SJCRH30 (cell line): ENCODE measurements around the gene KCNAB1. TPM values are rescaled to one million over a fixed set of nuclear protein-coding genes. Genes with fewer than 3 reads are reported as not detected.

Experiments
- DNase-seq, 2 experiments: peaks; one replicate each; pipeline ENCODE4 v3.0.0-alpha.2; 2015 to 2020
- H3K27ac ChIP-seq: fragments of 250-450 bp; sonication (Bioruptor Pico); 2 replicates; pipeline ENCODE4 v1.5.1; 2020; ENCODE audit warnings: mild to moderate bottlenecking, moderate library complexity
- H3K27me3 ChIP-seq: fragments of 250-450 bp; sonication (Bioruptor Pico); 2 replicates; pipeline ENCODE4 v1.5.1; 2020; ENCODE audit warnings: mild to moderate bottlenecking, moderate library complexity
- H3K36me3 ChIP-seq: fragments of 250-450 bp; sonication (Bioruptor Pico); 2 replicates; pipeline ENCODE4 v1.5.1; 2020; ENCODE audit warnings: mild to moderate bottlenecking, moderate library complexity
- H3K4me1 ChIP-seq: fragments of 250-450 bp; sonication (Bioruptor Pico); 2 replicates; pipeline ENCODE4 v1.5.1; 2020; ENCODE audit warnings: mild to moderate bottlenecking, moderate library complexity
- H3K4me3 ChIP-seq: fragments of 250-450 bp; sonication (Bioruptor Pico); 2 replicates; pipeline ENCODE4 v1.5.1; 2020; ENCODE audit warnings: mild to moderate bottlenecking, moderate library complexity
- H3K9me3 ChIP-seq: fragments of 250-450 bp; sonication (Bioruptor Pico); replicated peaks from 2 replicates; pipeline ENCODE4 v1.5.1; 2020; ENCODE audit warnings: mild to moderate bottlenecking, moderate library complexity
- total RNA-seq: library from RNA; depleted of rRNA; stranded (reverse); fragments of >200 nt; shearing (Covaris generic); gene quantifications from 2 replicates; pipeline ENCODE4 v1.2.3, GENCODE V29; 2014

Gene KCNAB1
- total RNA-seq, 1 experiment from 2014 or later, result not detected

DNA sequence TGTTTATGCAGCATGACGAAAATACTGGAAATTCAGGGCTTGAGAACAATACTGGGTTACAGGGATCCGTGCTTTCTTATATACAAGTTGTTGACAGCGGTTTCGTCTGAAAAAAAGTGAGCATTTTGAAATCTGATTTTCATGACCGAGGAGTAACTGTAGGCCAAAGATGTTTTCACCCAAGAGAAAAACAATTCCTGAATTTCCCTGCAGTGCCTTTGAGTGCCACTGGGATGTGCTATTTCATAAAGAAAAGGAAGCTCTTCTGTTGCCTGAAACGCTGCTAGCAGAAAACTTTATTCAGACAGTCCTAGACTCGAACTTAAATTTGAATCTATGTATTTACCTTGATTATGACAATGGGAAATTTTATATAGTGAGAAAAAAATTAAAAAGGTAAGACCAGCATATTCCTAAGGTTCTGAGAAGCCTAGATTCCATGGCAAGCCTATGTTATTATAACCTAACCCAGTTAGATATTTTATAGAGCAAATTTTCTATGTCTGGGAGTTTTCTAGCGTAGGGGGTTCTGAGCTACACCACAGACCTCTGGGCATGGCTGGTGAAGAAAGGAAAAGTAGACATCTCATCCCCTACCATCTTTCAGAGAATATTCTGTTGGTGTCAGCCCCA is 30.2 kb downstream of the KCNAB1 start:
- DNase-seq, result peak; percentile 11 to 62
- H3K36me3 ChIP-seq, result no peaks in the 10 kb centered on the region
- no peaks in the 10 kb centered on the region for H3K27me3 ChIP-seq
- no peak overlapping the region for H3K4me3 ChIP-seq
- no peaks in the 10 kb centered on the region for H3K9me3 ChIP-seq
- H3K27ac ChIP-seq, result no peak overlapping the region
- H3K4me1 ChIP-seq, result no peaks in the 10 kb centered on the region

DNA sequence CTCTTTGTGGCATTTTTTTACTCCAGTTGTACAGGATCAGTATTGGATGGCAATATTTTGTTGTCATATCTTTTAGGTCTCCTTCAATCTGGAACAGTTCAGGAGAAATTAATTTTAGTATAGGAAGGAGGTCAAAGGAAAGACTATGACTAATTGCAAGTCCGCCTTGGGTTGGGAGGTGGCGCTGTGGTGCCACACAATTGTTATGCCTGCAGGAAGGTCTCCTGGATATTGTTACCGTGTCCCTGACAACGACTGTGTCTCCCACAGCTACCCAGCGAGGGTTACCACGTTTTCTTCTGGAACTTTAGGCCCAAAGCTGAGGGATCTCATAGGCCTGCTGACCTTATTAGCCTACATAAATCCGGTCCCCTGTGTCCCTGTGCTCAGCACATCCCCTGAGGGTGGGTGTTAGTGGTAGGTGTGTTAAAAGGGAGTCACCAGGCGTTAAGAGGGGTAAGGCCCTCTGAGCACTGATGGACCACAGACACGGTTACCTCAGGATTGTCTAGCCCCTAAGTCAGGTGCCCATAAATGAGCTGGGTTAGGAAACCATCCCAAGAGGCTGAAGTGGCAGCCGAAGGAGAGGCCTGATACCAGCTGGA is 31.5 kb downstream of the KCNAB1 start:
- Histone ChIP-seq H3K4me3 (no peak overlapping the region), H3K36me3 (no peaks in the 10 kb centered on the region), H3K27ac (no peak overlapping the region), H3K27me3 (no peaks in the 10 kb centered on the region), H3K9me3 (no peaks in the 10 kb centered on the region), H3K4me1 (no peaks in the 10 kb centered on the region)
- peak; percentile 54 to 73 for DNase-seq

DNA sequence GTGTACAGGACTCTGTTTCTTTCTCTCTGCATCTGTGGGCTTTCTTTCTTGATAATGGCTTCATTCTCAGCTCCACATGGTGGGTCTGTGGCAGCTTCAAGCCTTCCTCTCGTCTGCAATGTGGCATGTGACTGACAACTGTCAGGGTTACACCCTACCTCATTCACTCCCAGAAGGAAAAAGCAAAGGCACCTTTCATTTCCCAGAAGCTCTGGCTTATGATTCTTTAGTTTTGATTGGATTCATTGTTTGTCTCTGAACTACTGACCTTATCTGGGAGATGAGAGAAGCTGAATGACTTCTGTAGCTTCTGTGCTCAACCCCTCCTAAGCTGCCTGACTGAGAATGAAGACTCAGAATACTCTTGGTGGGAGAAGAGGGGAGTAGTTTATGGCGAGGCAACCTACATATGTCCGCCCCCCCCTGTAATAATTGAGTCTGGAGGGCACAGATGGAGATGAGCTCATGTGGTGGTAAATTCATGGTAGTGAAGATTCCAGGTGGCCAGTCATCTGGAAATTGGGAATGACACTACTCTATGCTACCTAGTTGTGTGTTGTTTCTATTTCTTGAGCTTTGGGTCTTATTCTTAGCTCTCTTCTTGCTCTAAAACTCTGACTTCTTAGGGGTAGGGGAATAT is 38.4 kb downstream of the KCNAB1 start:
- no peaks in the 10 kb centered on the region for H3K9me3 ChIP-seq
- H3K27me3 ChIP-seq, result no peaks in the 10 kb centered on the region
- no peak for DNase-seq
- H3K4me3 ChIP-seq, result no peak overlapping the region
- no peaks in the 10 kb centered on the region for H3K4me1 ChIP-seq
- H3K36me3 ChIP-seq, result no peaks in the 10 kb centered on the region
- H3K27ac ChIP-seq, result no peak overlapping the region

DNA sequence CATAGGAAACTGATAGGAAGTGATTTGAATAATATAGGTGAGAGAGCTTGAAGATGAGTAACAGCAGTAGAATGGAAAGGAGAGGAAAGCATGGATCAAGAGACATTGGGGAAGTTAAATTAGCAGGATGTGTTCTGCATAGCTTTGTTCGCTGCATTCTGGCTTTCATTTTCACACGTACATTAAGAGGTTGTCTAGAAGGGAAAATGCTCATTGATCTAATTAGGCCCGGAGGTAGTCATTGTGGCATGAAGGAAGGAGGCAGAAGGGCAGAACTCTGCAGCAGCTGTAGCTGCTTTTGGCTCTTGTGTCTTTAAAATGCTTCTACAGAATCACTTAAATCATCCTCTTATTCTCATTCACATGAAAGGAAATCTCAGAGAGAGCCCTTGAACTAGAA is 40.3 kb downstream of the KCNAB1 start:
- Histone ChIP-seq H3K27ac (no peak overlapping the region), H3K4me3 (no peak overlapping the region), H3K36me3 (no peaks in the 10 kb centered on the region), H3K4me1 (no peaks in the 10 kb centered on the region), H3K9me3 (no peaks in the 10 kb centered on the region), H3K27me3 (no peaks in the 10 kb centered on the region)
- DNase-seq, result no peak

DNA sequence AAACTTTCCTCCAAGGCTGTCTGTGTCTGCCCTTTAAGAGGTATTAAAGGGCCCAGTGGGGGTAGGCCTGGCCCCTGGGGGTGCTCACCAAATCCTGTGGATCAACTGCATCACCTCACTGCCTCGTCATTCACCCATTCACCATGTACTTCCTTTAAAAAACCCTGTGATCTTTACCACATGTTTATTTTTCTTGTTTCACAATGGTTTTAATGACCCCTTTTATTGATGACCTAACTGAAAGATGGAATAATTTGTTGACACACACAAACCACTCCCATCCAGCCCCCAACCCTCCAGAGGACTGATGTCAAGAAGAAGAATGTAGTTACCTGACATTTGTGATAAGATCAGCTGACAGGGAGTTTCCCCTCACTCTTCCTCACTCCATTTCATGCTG is 40.8 kb downstream of the KCNAB1 start:
- no peak for DNase-seq
- Histone ChIP-seq H3K27me3 (no peaks in the 10 kb centered on the region), H3K36me3 (no peaks in the 10 kb centered on the region), H3K4me3 (no peak overlapping the region), H3K9me3 (no peaks in the 10 kb centered on the region), H3K27ac (no peak overlapping the region), H3K4me1 (no peaks in the 10 kb centered on the region)

- no peaks in the 10 kb centered on the region for H3K27me3 ChIP-seq
- no peak for DNase-seq
- no peak overlapping the region for H3K27ac ChIP-seq
- H3K4me3 ChIP-seq, result no peak overlapping the region
- H3K9me3 ChIP-seq, result no peaks in the 10 kb centered on the region
- H3K4me1 ChIP-seq, result no peaks in the 10 kb centered on the region
- H3K36me3 ChIP-seq, result no peaks in the 10 kb centered on the region
Observed at GRCh38 chr3:156163848-156164247, 43.5 kb downstream of the KCNAB1 start.

- Histone ChIP-seq H3K27ac (no peak overlapping the region), H3K27me3 (no peaks in the 10 kb centered on the region), H3K9me3 (no peaks in the 10 kb centered on the region), H3K4me1 (no peaks in the 10 kb centered on the region), H3K36me3 (no peaks in the 10 kb centered on the region), H3K4me3 (no peak overlapping the region)
- DNase-seq, result no peak
Observed at GRCh38 chr3:156166808-156167207, 46.4 kb downstream of the KCNAB1 start.

DNA sequence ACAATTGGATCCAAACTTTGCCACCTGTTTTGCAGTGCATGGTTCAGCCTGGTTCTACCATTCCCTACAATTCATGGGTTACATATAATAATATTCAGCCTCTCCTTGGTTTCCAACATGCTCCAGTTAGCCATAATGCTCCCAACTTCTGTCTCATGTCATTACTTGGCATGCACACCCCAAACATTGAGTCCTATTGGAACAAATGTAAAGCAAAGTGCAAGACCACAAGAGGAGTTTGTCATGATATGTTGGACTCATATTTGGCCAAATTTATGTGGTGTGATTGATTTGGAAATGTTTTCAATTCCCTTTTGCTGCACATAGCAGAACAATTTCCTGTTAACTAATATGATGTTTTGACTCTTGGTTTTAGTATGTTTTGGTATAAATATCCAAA is 50.2 kb downstream of the KCNAB1 start:
- Histone ChIP-seq H3K4me3 (no peak overlapping the region), H3K36me3 (no peaks in the 10 kb centered on the region), H3K27me3 (no peaks in the 10 kb centered on the region), H3K4me1 (no peaks in the 10 kb centered on the region), H3K27ac (no peak overlapping the region), H3K9me3 (no peaks in the 10 kb centered on the region)
- no peak for DNase-seq

DNA sequence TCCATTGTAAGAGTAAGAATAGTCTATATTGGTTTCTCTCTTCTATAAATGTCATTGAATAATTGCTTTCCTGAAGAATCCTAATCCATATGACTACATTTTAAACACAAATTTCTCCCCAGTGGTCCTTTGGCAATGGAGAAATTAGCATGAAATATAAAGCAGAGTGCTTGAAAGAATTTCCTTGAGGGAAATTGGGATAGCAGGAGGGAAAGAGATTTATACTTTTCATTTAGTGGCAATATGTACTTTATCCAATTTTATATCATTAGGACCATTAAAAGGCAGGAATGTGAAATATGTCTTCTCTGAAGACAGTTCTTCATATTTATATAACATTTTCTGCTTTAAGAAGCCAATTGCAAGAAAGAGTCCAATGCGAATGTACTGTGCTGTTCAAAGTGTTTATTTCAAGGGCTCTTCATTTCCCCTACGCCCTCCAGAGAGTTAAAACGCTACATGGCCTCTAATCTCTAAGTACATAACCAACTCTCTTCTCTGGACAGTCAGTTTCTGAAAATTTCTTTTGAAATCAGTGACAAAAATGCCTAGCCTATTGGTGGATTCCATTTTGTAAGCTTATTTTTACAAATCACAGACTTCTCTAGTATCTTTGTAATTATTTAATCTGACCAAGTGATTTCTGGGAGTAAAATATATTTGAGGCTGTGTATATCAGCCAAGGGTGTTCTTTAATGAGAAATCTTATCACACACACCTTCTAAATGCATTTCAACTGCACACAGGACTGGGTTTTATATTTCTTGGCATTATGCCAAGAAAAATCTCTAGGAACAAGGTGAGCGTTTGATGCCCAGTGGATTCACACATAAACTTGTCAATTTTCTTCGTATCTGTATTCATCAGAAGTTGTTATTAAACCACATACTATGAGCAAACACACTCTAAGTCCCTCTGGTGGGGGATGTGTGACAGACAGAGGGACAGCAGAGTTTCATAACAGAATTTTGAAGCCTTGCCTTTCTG is 51.2 kb downstream of the KCNAB1 start:
- Histone ChIP-seq H3K27me3 (no peaks in the 10 kb centered on the region), H3K4me1 (no peaks in the 10 kb centered on the region), H3K9me3 (no peaks in the 10 kb centered on the region), H3K27ac (no peak overlapping the region), H3K36me3 (no peaks in the 10 kb centered on the region), H3K4me3 (no peak overlapping the region)
- no peak for DNase-seq

DNA sequence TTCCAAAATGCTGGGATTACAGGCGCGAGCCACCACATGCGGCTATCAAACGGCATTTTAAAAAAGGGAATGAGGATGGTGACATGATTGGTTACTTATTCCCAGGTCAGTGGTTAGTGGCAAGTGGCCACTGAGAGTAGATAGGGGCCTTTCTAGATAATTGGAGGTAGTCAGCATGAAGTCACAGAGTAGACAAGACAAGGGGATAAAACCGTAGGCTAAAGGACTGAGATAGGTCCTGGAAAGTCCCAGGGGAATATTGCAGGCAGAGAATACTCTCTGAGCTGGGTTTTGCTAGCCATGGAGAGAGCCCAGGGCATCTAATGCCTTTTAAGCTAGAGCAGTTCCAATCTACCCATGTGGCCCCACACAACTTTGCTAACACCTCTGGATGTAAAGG is 52.2 kb downstream of the KCNAB1 start:
- no peak for DNase-seq
- H3K4me1 ChIP-seq, result no peaks in the 10 kb centered on the region
- no peaks in the 10 kb centered on the region for H3K9me3 ChIP-seq
- no peaks in the 10 kb centered on the region for H3K27me3 ChIP-seq
- no peak overlapping the region for H3K4me3 ChIP-seq
- H3K27ac ChIP-seq, result no peak overlapping the region
- no peaks in the 10 kb centered on the region for H3K36me3 ChIP-seq

- DNase-seq, result no peak
- H3K27me3 ChIP-seq, result no peaks in the 10 kb centered on the region
- H3K9me3 ChIP-seq, result no peaks in the 10 kb centered on the region
- H3K4me1 ChIP-seq, result no peaks in the 10 kb centered on the region
- H3K4me3 ChIP-seq, result no peak overlapping the region
- no peaks in the 10 kb centered on the region for H3K36me3 ChIP-seq
- H3K27ac ChIP-seq, result no peak overlapping the region
Observed at GRCh38 chr3:156174229-156174847, 54.0 kb downstream of the KCNAB1 start.

DNA sequence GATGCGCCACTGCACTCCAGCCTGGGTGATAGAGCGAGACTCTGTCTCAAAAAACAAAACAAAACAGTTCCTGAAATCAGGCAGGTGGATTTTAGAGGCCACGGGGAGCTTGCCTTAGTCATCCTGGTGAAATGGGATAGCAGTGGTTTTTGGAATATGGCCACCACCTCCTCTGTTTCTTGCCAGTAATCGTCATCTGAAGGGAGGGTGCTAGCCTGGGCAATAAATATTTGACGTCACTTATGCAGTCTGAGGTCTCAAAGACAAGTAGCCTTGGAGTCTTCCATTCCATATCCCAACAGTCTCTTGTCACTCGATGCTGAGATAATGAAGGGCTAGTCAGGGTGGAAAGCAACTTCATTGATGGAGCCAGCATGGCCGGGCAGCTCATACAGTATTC is 55.2 kb downstream of the KCNAB1 start:
- no peaks in the 10 kb centered on the region for H3K27me3 ChIP-seq
- no peaks in the 10 kb centered on the region for H3K36me3 ChIP-seq
- H3K9me3 ChIP-seq, result no peaks in the 10 kb centered on the region
- H3K4me1 ChIP-seq, result no peaks in the 10 kb centered on the region
- DNase-seq, result no peak
- no peak overlapping the region for H3K4me3 ChIP-seq
- no peak overlapping the region for H3K27ac ChIP-seq

DNA sequence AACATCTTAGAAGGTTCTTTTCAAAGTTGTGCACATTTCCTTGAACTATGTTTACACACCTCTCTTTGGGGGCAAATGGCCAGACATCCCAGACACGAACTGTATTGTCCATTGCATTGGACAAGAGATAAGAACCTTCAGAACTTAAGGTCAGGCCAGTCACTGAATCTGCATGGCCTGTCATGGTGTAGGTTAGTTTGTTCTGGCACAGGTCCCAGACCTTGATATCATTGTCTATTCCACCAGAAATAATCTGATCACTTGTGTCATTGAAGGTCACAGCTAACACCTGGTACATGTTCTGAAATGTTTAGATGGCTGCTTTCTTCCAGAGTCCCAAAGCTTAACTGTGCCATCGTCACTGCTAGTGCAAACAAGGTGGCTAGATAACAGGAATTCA is 55.7 kb downstream of the KCNAB1 start:
- H3K27me3 ChIP-seq, result no peaks in the 10 kb centered on the region
- H3K9me3 ChIP-seq, result no peaks in the 10 kb centered on the region
- no peaks in the 10 kb centered on the region for H3K36me3 ChIP-seq
- no peaks in the 10 kb centered on the region for H3K4me1 ChIP-seq
- no peak overlapping the region for H3K4me3 ChIP-seq
- DNase-seq, result no peak
- H3K27ac ChIP-seq, result no peak overlapping the region

GRCh38 chr3:156176629-156177210 is 56.3 kb downstream of the KCNAB1 start:
- Histone ChIP-seq H3K36me3 (no peaks in the 10 kb centered on the region), H3K4me3 (no peak overlapping the region), H3K27me3 (no peaks in the 10 kb centered on the region), H3K9me3 (no peaks in the 10 kb centered on the region), H3K4me1 (no peaks in the 10 kb centered on the region), H3K27ac (no peak overlapping the region)
- no peak for DNase-seq
